ENCODE measurements around the gene FBF1.
A peak's percentile ranks its signal among the peaks of the same experiment; 100 is the strongest.

The FBF1 gene

DNA sequence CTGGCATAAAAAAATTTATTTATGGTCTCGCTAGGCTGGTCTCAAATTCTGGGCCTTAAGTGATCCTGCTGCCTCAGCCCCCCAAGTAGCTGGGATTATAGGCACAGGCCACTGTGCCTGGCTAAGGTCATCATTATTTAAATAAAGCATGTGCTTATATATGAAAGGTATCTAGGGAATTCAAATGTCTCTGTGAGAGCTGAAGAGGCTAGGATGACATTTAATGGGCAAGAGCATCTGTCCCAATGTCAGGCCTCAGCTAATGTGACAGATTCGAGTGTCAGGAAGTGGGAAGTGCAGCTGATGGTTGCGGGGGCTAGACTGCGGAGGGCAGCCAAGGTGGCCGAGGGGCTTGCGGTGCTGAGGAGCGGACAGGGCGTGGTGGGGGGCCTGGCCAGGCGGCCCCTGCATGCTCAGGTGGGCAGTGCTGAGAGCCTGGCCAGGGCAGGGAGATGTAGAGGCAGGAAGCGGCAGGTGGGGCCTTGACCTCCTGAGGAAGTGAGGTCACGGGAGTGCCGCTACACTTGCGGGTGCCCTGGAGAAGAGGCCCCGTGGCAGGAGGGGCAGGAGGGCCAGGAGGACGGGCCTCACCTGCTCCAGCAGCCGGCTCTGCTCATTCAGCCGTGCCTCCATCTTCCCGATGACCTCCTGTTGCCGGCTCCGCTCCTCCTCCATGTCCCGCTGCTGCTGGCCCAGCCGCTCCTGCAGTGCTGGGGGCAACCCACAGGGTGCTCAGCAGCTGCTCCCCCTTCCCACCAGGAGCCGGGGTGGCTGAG lies 23.5 kb downstream of the FBF1 start:
- DNase-seq = no peak

DNA sequence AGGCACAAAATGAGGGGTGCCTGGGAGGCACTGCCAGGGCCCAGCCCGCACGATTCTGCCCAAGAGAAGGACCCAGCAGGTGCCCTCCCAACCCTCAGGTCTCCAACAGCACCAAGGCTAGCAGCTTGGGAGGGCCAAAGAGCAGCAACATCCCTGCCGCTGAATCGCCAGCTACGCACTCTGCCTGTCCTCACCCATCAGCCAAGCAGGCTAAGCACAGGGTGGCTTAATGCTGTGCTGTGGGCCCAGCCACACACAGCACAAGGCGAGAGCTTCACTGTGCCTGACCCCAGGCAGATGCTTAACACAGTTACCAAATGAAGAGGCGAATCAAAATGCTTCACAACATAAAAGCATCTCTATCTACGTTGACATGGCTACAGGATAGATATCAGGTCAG lies 25.6 kb downstream of the FBF1 start:
- DNase-seq = no peak

DNA sequence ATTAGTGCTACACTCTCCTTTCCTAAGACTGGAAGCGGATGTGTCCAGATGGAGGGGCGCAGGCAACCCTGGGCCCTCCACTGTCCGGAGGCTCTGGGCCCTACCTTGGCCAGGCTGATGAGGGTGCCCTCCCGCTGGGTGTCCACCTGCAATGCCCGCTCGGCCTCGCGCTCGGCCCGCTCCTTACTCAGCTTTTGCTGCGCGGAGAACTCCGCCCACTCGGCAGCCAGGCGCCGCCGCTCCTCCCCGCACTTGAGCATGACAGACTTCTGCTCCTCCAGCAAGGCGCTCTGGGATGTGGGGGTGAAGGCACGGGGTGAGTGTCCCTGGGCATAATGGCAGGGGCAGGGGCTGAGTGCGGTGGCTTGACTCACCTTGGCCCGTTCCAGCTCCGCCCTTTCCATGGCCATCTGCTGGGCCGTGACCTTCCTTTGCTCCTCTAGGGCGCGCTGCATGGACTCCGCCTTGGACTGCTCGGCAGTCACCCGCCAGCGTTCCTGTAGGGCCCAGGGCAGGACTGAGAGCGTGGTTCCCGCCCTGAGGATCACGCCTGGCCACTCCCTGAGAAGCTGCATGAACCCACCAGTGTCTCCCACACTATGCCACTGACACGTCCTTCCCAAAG lies 26.1 kb downstream of the FBF1 start:
- DNase-seq = peak in 4 of 56 donors; percentile 8 to 27 (median 15)

DNA sequence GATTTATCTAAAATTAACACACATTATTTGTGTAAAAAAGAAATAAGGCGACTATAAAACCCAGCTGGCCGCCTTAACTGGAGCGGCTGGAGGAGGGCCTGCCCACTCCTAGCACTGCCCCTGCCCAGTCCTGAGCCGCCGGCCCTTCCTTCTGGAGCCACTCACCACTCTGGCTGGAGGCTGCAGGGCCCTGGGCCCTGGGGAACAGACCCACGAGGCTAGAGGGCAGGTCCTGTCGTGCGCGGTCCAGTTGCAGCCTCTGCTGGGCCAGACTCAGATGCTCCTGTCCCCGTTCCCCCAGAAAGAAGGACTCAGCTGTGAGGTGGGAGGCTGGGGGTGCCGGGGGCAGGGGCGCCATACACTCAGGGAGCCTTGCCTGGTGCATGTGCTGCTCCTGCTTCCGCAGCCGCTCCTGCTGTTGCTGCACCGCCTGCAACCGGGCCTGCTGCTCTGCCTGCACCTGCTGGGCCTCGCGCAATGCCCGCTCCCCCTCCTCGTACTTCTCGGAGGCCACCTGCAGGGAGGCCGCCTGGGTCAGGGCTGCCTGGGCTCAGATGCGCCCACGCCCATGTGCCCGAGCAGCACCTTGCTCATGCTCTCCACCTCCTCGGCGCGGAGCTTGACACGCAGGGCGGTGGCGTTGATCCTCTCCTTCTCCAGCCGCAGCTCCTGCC lies 27.2 kb downstream of the FBF1 start:
- no peak for DNase-seq

DNA sequence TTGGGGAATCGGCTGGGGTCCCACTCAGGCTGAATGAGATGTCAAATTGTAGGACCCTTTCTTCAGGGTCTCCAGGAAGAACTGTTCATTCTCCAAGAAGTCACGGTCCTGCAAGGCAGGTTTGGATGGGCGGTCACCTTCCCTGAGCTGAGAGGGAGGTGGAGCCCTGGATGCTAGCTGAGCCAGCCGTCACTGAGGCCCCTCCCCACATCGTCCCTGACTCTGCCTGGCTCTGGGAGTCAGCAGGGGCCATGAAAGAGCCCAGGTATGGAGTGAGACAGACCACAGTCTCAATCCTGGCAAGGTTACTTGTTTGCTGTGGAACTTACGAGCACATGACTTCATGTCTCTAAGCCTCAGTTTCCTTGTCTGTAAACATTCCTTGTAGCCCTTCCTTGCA lies 30.1 kb downstream of the FBF1 start:
- DNase-seq = no peak

DNA sequence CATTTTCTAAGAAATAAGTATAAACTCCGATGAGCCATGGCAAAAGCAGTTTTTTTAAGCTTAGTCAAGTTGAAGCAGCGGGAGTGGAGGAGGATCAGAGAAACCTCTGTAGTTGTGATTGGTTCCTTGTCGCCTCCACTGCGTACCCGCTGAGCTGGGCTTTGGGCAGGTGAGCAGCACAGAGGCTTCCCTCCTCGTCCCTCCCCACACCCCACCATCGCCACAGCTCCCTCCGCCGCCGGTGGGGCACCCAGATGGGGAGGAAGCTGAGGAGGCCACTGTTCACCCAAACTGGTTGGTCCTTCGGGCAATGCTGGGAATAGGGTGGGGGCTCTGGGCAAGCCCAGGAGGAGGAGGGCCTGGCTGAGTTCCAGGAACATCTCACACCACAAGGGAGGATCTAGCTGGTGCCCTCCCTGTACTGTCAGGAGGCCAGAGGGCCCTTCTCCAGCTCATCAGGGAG lies 31.0 kb downstream of the FBF1 start:
- DNase-seq = peak in 2 of 56 donors; percentile 10 to 22

DNA sequence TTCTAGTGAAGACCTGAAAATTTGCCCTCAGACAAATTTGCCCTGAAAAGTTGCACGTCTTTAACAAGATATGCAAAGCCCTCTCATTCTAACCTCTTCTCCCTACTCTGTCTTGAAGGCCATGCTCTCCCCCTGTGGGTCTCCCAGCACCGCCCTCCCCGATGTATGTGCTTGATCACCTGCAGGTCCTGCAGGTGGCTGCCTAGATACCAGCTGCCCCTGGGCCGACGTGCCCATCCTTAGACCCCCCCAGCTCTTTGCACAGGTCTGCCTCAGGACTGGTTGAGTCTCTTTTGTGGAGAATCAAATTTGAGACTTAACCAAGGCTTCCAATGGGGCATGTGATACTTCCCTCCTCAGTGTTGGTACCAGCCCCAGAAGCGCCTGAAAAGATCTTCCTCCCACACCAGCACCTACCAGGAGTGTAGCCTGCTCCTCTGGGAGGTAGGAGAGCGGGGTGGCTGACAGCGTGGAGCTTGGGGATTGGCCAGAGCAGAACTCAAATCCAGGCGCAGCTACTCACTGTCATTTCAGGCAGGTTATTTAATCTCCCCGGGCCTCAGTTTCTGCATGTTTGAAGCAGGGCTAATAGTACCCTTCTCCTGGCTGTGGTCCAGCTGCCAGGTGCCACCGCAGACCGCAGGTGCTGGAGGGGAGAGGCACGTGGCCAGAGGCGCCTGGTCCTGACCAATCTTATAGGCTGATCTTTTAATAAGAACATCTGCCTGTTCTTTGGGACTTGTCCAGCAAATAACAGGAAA lies 31.6 kb downstream of the FBF1 start:
- peak in 18 of 56 donors; percentile 13 to 60 (median 36) for DNase-seq

DNA sequence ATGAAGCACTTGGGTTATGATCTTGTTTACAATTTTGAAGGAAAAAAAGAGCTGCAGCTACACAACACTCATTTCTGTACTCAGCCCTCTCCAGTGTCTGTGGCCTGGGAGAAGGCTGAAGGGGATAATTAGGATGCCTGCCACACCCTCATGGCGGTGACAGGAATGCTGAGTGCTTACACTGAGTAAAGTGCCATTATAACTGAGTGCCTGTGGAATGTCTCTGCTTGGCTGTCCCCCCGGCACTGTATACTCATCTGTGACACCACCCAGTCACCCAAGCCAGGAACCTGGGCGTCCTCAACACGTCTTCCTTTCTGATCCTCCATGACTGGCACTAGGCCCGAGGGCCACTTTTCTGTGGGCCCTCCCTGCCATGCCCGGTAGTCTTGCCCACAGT lies 32.6 kb downstream of the FBF1 start:
- peak in 4 of 56 donors; percentile 9 to 35 (median 26) for DNase-seq

DNA sequence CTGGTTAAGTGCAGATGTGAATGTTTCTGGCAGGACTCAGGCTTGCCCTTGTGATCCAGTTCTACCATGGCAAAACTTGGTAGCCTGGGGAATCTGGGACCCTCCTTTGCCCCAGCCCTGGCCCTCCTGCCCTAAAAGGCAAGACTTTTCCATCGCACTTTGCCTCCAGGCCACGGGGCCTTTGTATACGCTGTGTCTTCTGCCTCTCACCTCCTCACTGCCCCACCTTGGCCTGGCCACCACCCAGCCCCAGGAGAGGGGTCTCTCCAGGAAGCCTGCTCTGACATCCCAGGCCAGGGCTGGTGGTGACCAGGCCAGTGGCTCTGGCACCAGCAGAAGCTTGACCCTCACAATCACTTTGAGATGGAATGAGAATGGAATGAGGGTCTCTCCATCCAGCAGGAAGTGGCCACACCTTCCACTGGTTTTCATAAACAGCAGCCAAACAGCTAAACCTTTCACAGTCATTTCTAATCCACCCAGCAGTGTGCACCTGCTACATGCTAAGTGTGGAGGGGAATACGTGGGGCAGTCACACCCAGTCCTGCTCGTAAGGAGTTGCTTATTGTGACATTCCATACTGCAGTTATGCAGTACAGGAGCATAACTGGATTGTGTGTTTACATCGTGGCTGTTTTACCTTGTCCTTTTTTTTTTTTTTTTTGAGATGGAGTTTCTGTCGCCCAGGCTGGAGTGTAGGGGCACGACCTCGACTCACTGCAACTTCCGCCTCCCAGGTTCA lies 34.5 kb downstream of the FBF1 start:
- no peak for DNase-seq

GRCh38 chr17:75904749-75905521 lies 35.9 kb downstream of the FBF1 start, which contains the start of gene MRPL38:
Gene MRPL38, minus strand, starts transcription at chr17:75904884. Its CDS starts 9 bp downstream, at chr17:75904875.
- DNase-seq = peak in 55 of 56 donors; percentile 37 to 97 (median 83)

- no peak for DNase-seq
Measured at GRCh38 chr17:75902406-75902805, 38.4 kb downstream of the FBF1 start.

DNA sequence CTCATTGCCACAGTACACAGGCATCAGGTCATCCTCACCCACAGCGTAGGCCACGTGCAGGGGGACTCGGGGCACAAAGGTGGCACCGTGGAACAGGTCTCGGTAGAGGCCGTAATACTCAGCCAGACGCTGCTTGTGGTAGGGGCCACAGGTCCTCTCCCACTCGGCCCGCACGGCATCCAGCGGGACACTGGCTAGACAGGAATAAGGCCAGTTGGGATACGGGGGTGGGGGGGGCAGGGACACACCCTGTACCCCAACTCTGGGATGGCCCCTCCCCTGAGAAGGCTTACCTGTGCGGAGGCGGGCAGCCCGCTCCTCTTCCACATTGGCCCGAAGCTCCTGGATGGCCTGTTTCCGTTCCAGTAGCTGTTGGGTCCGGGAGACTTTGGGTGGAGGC lies 39.1 kb downstream of the FBF1 start:
- DNase-seq = no peak

- no peak for DNase-seq
Measured at GRCh38 chr17:75900691-75901533, 39.9 kb downstream of the FBF1 start.

DNA sequence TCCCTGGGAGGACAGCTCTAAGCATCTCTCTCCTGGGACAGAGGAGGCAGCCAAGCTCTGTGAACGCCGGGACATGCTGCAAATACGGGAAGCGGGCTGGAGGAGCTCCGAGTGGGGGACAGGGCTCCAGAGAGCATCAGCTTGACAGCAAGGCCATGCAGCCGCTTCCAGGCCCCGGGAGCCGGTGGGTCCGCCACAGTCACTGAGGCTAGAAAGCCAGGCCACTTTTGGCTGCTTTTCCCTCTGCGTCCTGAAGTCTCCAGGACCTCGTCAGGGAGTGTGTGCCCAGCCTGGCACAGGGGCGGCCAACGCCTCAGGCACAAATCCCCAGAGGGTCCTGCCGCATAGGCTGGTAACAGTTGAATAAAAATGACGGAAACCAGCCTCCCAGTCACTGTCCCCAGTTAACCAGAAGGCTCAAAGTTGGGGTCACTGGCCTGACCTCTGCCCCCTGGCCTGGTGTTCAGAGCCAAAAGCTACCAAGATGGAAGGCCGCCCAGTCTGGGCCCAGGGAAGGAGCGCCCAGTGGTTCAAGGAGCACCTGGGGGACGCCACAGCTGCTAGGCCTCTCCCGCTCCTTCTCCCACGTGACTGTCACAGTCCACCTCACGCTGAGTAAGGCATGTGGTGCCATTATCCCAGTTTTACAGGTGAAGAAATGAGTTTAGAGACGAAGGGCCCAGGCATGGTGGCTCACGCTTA lies 40.9 kb downstream of the FBF1 start:
- no peak for DNase-seq

DNA sequence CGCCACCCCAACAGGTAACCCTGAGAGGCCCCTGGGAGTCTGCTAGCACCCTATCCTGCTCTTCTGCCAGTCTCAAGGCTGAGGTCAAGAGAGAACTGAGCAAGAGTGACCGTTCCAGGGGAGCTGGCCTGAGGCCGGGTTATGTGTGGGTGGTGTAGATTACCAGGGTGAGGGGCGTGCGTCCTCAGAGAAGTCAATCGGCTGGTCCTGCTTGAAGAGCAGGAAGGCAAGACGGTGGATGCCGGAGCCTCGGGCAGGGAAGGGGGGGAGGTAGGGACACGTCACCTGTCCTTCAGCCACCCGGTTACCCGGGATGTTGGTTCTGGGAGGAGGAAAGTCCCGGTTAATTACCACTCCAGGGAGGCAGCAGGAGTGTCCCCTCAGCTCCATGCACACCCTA lies 41.5 kb downstream of the FBF1 start:
- no peak for DNase-seq

DNA sequence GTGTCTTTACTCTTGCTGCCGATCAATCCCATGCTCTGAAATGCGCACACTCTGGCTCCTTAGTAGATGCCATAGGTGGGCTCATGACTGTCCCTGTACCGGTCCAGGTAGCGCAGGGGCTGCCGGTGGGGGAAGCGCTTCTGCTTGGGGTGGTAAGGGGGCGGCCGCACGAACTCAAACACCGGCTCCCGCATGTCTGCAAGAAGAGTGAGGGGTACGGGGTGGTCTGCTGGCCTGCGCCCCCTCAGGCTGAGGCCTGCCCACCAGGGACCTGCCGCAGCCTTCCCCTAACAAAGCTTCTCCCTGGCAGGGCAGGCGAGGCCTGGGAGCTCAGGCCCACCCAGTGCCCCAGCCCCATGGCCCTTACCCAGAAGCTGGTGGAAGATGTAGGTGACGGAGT lies 42.1 kb downstream of the FBF1 start:
- no peak for DNase-seq

- no peak for DNase-seq
Measured at GRCh38 chr17:75898065-75898464, 42.8 kb downstream of the FBF1 start.
